Thymus (tissue), 11 donors: ENCODE data around the gene TIMM22. TPM values are rescaled to one million over a fixed set of nuclear protein-coding genes. Genes with fewer than 3 reads are reported as not detected.

Source experiments
- DNase-seq, 9 donors: peaks; one replicate each; pipeline ENCODE4 v3.0.0-alpha.2; 2013; ENCODE audit warnings: low spot score in 9 of 9, low read depth in 6 of 9, missing footprints in 1 of 9
- H3K27ac ChIP-seq, 2 donors: one replicate each; pipeline ENCODE4 v1.5.1; 2013; ENCODE audit warnings: control low read depth in 1 of 2, low read depth in 1 of 2, low read length in 1 of 2, mild to moderate bottlenecking in 1 of 2, moderate library complexity in 1 of 2
- H3K27me3 ChIP-seq, 2 donors: one replicate each; pipeline ENCODE4 v1.5.1; 2013; ENCODE audit warnings: low read length in 1 of 2; ENCODE audit not compliant: control insufficient read depth in 2 of 2, insufficient read depth in 1 of 2
- H3K36me3 ChIP-seq, 2 donors: one replicate each; pipeline ENCODE4 v1.5.1; 2013; ENCODE audit warnings: low read length in 1 of 2, mild to moderate bottlenecking in 1 of 2, moderate library complexity in 1 of 2; ENCODE audit not compliant: control insufficient read depth in 2 of 2, insufficient read depth in 2 of 2
- H3K4me1 ChIP-seq, 2 donors: one replicate each; pipeline ENCODE4 v1.5.1; 2013; ENCODE audit warnings: low read length in 2 of 2; ENCODE audit not compliant: control insufficient read depth in 2 of 2, insufficient read depth in 2 of 2
- H3K4me3 ChIP-seq, 2 donors: one replicate each; pipeline ENCODE4 v1.5.1; 2013; ENCODE audit warnings: low read length in 2 of 2, control low read depth in 1 of 2, mild to moderate bottlenecking in 1 of 2
- H3K9me3 ChIP-seq, 2 donors: one replicate each; pipeline ENCODE4 v1.5.1; 2013; ENCODE audit warnings: low read length in 1 of 2, mild to moderate bottlenecking in 1 of 2; ENCODE audit not compliant: control insufficient read depth in 2 of 2, insufficient read depth in 1 of 2
- WGBS: extraction: QIAGEN DNeasy Blood & Tissue Kit; methylation state at CpG from one replicate; pipeline ENCODE4 v1.1.7; 2013; 5-methylcytosine and 5-hydroxymethylcytosine counted together
- polyA plus RNA-seq: library from polyadenylated mRNA; stranded (reverse); fragments of 200-250 nt; gene quantifications from one replicate; pipeline ENCODE4 v1.2.3, GENCODE V29; 2013
- total RNA-seq: library from RNA; stranded (reverse); fragments of 120-200 nt; gene quantifications from one replicate; pipeline ENCODE4 v1.2.4, GENCODE V29; 2013
- donor health status: healthy.

Gene TIMM22
- total and polyA plus RNA-seq, 2 donors, result 7.1 to 9.0 TPM

GRCh38 chr17:1003633-1003971 lies 6.7 kb downstream of the TIMM22 start:
- WGBS, result 97% methylated on average over 5 of the region's 5 CpGs
- H3K4me1 ChIP-seq, result peaks cover 22 to 33% of the 10 kb centered on the region in 2 donors
- no peak overlapping the region for H3K27ac ChIP-seq
- peaks cover 48 to 55% of the 10 kb centered on the region in 2 donors for H3K36me3 ChIP-seq
- no peaks in the 10 kb centered on the region for H3K27me3 ChIP-seq
- no peaks in the 10 kb centered on the region for H3K9me3 ChIP-seq
- H3K4me3 ChIP-seq, result no peak overlapping the region
- no peak for DNase-seq

DNA sequence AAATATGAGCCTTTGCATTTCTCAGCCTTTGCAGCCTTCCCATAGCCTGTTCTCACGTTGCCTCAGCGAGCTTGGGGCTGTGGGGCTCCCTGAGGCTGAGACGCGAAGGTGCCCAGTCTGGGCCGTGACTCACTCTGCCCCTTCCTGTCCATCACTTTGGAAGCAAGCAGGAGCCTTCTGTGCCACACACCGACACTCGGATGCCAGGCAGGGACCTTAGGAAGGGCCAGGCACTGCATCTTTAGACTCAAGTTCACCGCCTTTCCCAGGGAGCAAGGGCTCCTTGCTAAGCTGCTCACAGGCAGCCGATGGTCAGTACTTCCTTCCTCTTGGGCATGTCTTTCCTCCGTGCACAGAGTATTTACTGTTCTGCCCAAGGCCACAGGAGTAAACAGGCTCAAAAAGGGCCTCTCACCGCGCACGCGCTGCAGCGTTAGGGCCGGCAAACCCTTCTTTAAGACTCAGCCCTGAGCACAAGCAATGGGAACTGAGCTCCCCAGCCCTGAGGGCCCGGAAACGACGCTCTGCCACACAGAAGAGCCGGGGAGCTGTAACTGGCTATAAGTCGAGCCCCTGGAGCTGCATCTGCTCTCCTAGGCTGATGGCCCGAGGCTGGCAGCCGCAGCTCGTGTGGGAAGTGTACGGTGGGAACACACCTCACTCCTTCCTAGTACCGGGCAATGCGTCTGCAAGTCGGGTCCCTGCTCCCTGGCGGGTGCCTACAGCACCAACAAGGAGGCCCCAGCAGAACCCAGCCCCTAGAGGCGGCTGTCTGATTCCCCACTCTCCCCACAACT lies 7.2 kb downstream of the TIMM22 start:
- 90% methylated on average over 30 of the region's 30 CpGs for WGBS
- Histone ChIP-seq H3K27ac (peak overlapping the region in 1 of 2 donors; percentile 57), H3K4me1 (peaks cover 22 to 31% of the 10 kb centered on the region in 2 donors), H3K9me3 (no peaks in the 10 kb centered on the region), H3K4me3 (no peak overlapping the region), H3K27me3 (no peaks in the 10 kb centered on the region), H3K36me3 (peaks cover 48 to 60% of the 10 kb centered on the region in 2 donors)
- DNase-seq, result no peak

DNA sequence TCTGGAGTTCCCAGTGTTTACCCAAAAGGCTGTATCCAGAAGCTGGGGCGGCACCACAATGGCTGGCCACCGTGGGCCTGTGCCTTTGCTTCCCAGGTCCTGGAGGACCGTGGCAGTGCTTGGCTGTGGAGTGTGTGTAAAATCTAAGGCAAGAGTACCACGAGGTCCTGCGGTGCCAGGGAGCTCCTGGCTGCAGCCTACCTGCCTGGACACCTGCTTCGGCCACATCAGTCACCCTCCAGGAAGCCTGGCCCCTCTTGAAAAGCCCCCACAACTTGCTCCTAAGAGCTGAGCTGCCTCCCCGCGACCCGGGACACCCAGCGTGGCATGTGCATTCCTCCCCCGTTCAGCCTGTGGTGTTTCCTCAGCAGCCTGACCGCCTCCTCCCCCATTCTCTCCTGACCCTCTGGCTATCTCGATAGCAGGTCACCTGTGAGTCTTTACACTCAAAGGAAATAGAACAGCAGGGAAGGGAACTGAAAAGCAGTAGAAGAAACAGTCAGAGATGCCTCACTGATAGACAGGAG lies 7.9 kb downstream of the TIMM22 start:
- no peak for DNase-seq
- Histone ChIP-seq H3K9me3 (no peaks in the 10 kb centered on the region), H3K4me1 (peaks cover 22 to 31% of the 10 kb centered on the region in 2 donors), H3K27ac (peak overlapping the region in 1 of 2 donors; percentile 78), H3K27me3 (no peaks in the 10 kb centered on the region), H3K36me3 (peaks cover 48 to 60% of the 10 kb centered on the region in 2 donors), H3K4me3 (no peak overlapping the region)
- WGBS, result 65% methylated on average over 13 of the region's 13 CpGs

DNA sequence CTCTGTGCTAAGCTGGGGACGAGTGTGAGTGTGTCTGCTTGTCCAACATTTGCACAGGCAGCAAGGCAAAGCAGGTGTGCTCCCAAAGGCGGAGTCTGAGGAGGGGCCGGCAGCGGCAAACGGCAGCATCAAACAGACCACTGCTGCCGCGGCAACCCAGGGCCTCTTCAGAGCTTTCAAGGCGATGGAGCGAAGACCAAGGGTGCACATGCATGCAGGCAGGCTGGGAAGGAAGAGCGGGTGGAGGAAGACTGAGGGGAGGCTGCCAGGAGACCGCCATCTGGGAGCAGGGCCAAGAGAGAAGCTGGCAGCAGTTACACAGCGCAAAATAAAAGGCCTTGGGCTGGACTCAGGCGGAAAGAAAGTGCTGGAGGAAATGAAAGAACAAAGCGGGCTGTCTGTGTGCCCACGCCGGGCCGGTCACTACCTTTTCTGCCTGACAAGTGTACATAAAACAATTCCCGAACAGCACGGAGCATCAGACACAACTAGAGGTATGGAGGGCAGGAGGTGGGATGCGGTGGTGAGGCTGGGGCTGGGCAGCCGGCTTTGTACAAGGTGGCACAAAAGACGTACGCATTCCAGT lies 8.5 kb downstream of the TIMM22 start:
- Histone ChIP-seq H3K27ac (peak overlapping the region; percentile 47 to 78), H3K4me3 (peak overlapping the region in 1 of 2 donors; percentile 4), H3K9me3 (no peaks in the 10 kb centered on the region), H3K27me3 (no peaks in the 10 kb centered on the region), H3K36me3 (peaks cover 49 to 62% of the 10 kb centered on the region in 2 donors), H3K4me1 (peaks cover 22 to 31% of the 10 kb centered on the region in 2 donors)
- DNase-seq, result peak; percentile 43 to 85 (median 53)
- 22% methylated on average over 23 of the region's 23 CpGs for WGBS

DNA sequence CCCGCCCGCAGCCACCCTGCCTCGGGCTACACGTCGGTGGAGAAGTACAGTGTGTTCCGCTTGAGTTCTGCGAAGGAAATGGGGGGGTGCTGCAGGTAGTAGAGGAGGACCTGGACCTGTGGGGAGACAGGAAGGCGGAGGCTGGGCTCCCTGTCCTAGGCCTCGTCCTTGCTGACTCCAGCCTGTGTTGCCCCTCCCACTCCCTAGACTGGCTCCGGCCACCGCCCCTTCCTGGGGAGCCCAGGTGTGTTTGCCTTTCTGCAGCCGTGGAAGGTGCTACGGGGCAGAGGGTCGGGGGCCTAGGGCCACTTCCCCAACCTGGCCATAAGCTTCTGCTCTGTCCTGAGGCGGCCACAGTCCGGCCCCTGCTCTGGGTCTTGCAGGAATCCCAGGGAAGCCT lies 9.1 kb downstream of the TIMM22 start:
- Histone ChIP-seq H3K4me1 (peaks cover 22 to 35% of the 10 kb centered on the region in 2 donors), H3K27me3 (no peaks in the 10 kb centered on the region), H3K27ac (peak overlapping the region; percentile 59 to 78), H3K9me3 (no peaks in the 10 kb centered on the region), H3K4me3 (no peak overlapping the region), H3K36me3 (peaks cover 45 to 59% of the 10 kb centered on the region in 2 donors)
- no peak for DNase-seq
- WGBS, result 75% methylated on average over 16 of the region's 16 CpGs

GRCh38 chr17:1007310-1008007 lies 10.5 kb downstream of the TIMM22 start:
- no peak for DNase-seq
- Histone ChIP-seq H3K4me3 (no peak overlapping the region), H3K9me3 (no peaks in the 10 kb centered on the region), H3K27me3 (no peaks in the 10 kb centered on the region), H3K36me3 (peaks cover 31 to 57% of the 10 kb centered on the region in 2 donors), H3K27ac (no peak overlapping the region), H3K4me1 (peaks cover 22 to 35% of the 10 kb centered on the region in 2 donors)
- WGBS, result 96% methylated on average over 16 of the region's 16 CpGs

GRCh38 chr17:1008008-1008761 lies 11.3 kb downstream of the TIMM22 start:
- Histone ChIP-seq H3K4me3 (no peak overlapping the region), H3K27ac (no peak overlapping the region), H3K9me3 (no peaks in the 10 kb centered on the region), H3K4me1 (peaks cover 22 to 35% of the 10 kb centered on the region in 2 donors), H3K36me3 (peaks cover 24 to 54% of the 10 kb centered on the region in 2 donors), H3K27me3 (no peaks in the 10 kb centered on the region)
- DNase-seq, result no peak
- 96% methylated on average over 21 of the region's 21 CpGs for WGBS

DNA sequence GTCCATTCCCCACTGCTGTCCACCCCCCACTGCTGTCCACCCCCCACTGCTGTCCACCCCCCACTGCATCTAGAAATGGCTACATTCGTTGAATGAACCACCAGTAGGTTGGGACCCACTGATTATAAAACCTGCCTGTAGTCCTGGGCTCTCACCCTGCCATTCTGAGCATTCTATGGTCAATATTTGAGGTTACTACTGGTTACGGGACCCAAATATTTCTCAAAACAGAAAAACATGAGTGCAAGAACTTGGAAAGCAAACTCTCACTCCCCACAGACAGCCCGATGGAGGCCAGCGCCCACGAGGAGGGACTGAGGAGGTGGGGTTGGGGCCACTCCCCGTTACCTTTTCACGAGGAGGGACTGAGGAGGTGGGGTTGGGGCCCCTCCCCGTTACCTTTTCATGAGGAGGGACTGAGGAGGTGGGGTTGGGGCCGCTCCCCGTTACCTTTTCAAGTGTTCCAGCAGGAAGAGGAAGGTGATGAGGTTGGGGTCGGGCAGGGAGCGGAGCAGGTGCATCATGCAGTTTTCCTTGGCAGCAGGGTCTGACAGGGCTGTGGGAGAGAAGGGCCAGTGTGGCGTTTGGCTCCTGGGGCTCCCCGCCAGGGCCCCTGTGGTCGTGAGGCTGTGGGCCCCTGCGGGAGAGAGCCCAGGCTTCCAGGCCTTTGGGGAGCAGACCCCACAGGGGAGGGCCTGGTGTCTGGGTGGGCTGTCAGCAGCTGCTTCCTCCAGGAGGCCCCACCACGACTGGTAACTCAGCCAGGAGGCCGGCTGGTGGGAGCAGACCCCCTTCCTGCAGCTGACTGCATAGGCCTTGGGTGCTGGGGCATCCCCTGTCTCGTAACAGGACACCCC lies 12.5 kb downstream of the TIMM22 start:
- H3K27me3 ChIP-seq, result no peaks in the 10 kb centered on the region
- 87% methylated on average over 19 of the region's 19 CpGs for WGBS
- peaks cover 18 to 45% of the 10 kb centered on the region in 2 donors for H3K36me3 ChIP-seq
- H3K27ac ChIP-seq, result no peak overlapping the region
- H3K4me1 ChIP-seq, result peaks cover 21 to 26% of the 10 kb centered on the region in 2 donors
- H3K9me3 ChIP-seq, result no peaks in the 10 kb centered on the region
- H3K4me3 ChIP-seq, result no peak overlapping the region
- no peak for DNase-seq
